VCaP (cell line): ENCODE measurements around the gene ABR.
"Not testable (repeated sequence)": the region's sequence is repeated elsewhere in the genome, so short reads cannot be mapped to it uniquely, and the experiment has no call there.

Experiments used
- H3K27ac ChIP-seq: fragments of 450-650 bp; 2 replicates; pipeline ENCODE4 v1.5.1; 2017
- CTCF ChIP-seq: fragments of 450-650 bp; conservative IDR thresholded peaks from 2 replicates; pipeline ENCODE4 v1.5.1; 2017; ENCODE audit warnings: mild to moderate bottlenecking, moderate library complexity

The ABR gene

DNA sequence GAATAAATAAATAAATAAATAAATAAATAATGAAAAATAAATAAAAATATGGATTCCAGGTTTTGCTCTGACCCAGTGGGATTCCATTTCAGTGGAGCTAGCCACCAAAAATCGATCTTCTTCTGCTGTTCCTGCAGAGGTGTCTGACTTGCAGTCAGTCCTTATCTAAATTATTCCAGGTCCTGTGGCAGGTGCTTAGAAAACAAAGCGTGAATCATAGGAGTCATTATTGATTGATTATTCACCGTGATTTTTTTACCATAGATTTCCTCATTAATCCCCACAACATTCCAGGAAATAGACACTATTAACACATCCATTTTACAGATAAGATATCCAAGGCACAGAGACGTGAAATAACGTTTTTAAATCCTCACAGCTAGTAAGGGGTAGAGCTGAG lies 31.5 kb upstream of the ABR start:
- no peak for TF ChIP-seq CTCF
- H3K27ac ChIP-seq = peak overlapping the region; percentile 59

- no peak overlapping the region for H3K27ac ChIP-seq
- no peak for TF ChIP-seq CTCF
These were observed 29.2 kb upstream of the ABR start for GRCh38 chr17:1208966-1209365.

DNA sequence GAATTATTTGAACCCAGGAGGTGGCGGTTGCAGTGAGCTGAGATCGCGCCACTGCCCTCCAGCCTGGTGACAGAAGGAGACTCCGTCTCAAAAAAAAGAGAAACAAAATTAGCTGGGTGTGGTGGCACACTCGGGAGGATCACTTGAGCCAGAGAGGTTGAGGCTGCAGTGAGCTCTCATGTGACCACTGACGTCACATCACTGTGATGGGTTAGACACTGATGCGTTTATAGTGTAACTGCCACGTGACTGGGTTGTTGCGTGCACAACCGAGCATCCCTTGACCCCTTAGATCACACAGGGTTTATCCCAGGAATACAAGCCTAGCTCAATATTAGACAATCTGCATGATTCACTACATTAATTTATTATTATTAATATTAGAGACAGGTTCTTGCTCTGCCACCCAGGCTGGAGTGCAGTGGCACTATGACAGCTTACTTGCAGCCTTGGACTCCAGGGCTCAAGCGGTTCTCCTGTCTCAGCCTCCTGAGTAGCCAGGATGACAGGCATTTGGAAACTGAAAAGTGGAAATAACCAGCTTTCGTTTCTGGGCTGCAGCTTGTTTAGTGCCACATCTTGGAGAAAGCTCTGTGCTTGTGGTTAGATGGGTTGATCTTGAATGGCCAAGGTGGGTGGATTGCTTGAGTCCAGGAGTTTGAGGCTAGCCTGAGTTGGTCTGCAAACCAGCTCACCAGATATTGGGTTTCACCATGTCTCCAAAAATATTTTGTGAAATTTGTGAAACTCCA lies 26.4 kb upstream of the ABR start:
- no peak overlapping the region for H3K27ac ChIP-seq
- TF ChIP-seq CTCF = no peak

DNA sequence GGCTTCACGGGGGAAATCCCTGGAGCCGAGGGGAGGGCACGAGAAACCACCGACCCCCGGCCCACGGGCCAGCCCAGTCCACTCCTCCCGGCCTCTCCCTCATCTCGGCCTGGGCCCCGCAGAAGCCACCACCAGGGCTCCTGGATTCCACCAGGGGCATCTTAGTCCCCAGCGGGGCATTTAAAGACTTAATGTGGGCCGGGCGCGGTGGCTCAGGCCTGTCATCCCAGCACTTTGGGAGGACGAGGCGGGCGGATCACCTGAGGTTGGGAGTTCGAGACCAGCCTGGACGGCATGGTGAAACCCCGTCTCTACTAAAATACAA lies 24.1 kb upstream of the ABR start:
- TF ChIP-seq CTCF = peak; percentile 25
- peak overlapping the region; percentile 61 for H3K27ac ChIP-seq

- H3K27ac ChIP-seq = peak overlapping the region; percentile 61
- peak; percentile 34; the same call in 1 of the 2 replicates for TF ChIP-seq CTCF
These were observed 23.6 kb upstream of the ABR start for GRCh38 chr17:1203111-1203966.

DNA sequence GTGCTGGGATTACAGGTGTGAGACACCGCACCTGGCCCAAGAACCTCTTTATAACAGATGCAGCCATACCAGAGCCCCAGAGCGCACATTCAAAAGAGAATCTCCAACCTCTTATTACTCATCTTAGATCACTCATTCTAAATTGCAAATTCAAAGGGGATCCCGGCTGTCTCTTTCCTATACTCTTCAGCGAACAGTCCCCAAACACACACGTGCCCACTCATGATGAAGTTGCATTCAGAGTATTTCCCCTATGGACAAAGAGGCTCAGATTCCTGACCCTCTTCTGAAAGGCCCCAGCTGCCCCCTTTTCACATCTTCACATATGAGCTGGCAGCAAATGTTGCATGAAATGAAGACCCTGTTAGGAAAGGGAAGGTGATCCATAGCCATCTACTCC lies 22.5 kb upstream of the ABR start:
- no peak for TF ChIP-seq CTCF
- H3K27ac ChIP-seq = no peak overlapping the region

- H3K27ac ChIP-seq = no peak overlapping the region
- no peak for TF ChIP-seq CTCF
These were observed 21.4 kb upstream of the ABR start for GRCh38 chr17:1201132-1201702.

DNA sequence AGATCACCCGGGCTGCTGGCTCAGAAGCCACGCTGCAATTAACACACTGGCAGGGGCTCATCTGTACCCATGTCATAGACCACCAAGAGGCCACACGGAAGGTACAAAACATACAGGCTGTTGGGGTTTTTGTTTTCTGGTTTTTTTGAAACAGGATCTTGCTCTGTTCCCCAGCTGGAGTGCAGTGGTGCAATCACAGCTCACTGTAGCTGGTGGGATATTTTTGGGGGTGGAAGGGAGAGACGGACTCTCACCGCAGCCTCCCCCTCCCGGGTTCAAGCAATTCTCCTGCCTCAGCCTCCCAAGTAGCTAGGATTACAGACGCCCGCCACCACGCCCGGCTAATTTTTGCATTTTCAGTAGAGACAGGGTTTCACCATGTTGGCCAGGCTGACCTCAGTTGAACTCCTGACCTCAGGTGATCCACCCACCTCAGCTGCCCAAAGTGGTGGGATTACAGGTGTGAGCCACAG lies 19.5 kb upstream of the ABR start:
- H3K27ac ChIP-seq = not testable (repeated sequence)
